Measurements from ENCODE around the gene FFAR3.

DNA sequence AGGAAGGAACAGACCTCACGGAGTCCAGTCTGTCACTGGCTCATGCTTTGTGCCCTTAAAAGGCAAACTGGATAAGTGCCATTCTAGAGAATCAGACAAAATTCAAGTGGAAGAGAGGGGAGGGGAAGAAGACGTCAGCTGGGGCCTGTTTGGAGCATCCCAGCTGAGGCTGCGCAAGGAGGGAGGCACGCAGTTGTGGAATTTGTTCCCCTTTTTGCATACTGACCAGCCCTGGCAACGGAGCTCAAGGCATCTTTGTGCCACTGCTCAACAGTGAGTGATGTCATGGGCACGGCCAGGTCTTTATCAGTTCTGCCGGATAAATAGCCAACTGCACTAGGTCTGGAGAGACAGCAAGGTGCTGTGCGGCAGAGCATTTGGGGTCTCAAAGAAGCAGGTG is 12.5 kb downstream of the FFAR3 start, which contains the start of gene GPR42:
- TF ChIP-seq CTCF (IDR thresholded peaks at IDR 0.05; ENCODE audit: low read depth, low read length) (no peak), POLR2A (IDR thresholded peaks at IDR 0.05; ENCODE audit: extremely low read depth, insufficient read length) (no peak), MYC (IDR thresholded peaks at IDR 0.05; ENCODE audit: low read depth, low read length) (no peak)
